Activated effector memory CD4-positive, alpha-beta T cell treated with anti-CD3 and anti-CD28 coated beads, Interleukin-2, amount 50 U/mL, for 16 hours (primary cell): ENCODE measurements around the gene GJC1.
A peak's percentile ranks its signal among the peaks of the same experiment; 100 is the strongest.

Source experiments
- DNase-seq: peaks from one replicate; pipeline ENCODE4 v3.0.0-alpha.2; 2020

The GJC1 gene

GRCh38 chr17:44775838-44776621 is 54.1 kb downstream of the GJC1 start:
- DNase-seq = no peak

GRCh38 chr17:44775136-44775837 is 54.8 kb downstream of the GJC1 start:
- peak; percentile 99 for DNase-seq

GRCh38 chr17:44774271-44775135 is 55.6 kb downstream of the GJC1 start:
- DNase-seq = peak; percentile 96

GRCh38 chr17:44773140-44773539 is 56.9 kb downstream of the GJC1 start:
- DNase-seq = no peak

- DNase-seq = no peak
These were observed 57.6 kb downstream of the GJC1 start for GRCh38 chr17:44772308-44773045.

- DNase-seq = no peak
These were observed 59.7 kb downstream of the GJC1 start for GRCh38 chr17:44770166-44770925.

- no peak for DNase-seq
These were observed 60.4 kb downstream of the GJC1 start for GRCh38 chr17:44769647-44770084.

- DNase-seq = no peak
These were observed 60.9 kb downstream of the GJC1 start for GRCh38 chr17:44769230-44769629.

GRCh38 chr17:44768505-44769142 is 61.5 kb downstream of the GJC1 start:
- DNase-seq = no peak

GRCh38 chr17:44767493-44767892 is 62.6 kb downstream of the GJC1 start:
- no peak for DNase-seq

GRCh38 chr17:44766409-44767038 is 63.6 kb downstream of the GJC1 start:
- DNase-seq = no peak

GRCh38 chr17:44765965-44766364 is 64.1 kb downstream of the GJC1 start:
- DNase-seq = no peak

GRCh38 chr17:44763170-44763569 is 66.9 kb downstream of the GJC1 start:
- DNase-seq = no peak

- no peak for DNase-seq
These were observed 67.9 kb downstream of the GJC1 start for GRCh38 chr17:44761932-44762810.

- DNase-seq = no peak
These were observed 69.4 kb downstream of the GJC1 start for GRCh38 chr17:44760474-44761308.

GRCh38 chr17:44759916-44760243 is 70.2 kb downstream of the GJC1 start:
- DNase-seq = no peak

- no peak for DNase-seq
These were observed 70.8 kb downstream of the GJC1 start for GRCh38 chr17:44759086-44759915.
